ENCODE results near the gene CHRNA4. TPM values are rescaled to one million over a fixed set of nuclear protein-coding genes. Genes with fewer than 3 reads are reported as not detected.

Gene CHRNA4
- total RNA-seq, 3 donors from 2014 or later (not counting 1 experiment from before 2014, with no cell fraction given), result not detected

DNA sequence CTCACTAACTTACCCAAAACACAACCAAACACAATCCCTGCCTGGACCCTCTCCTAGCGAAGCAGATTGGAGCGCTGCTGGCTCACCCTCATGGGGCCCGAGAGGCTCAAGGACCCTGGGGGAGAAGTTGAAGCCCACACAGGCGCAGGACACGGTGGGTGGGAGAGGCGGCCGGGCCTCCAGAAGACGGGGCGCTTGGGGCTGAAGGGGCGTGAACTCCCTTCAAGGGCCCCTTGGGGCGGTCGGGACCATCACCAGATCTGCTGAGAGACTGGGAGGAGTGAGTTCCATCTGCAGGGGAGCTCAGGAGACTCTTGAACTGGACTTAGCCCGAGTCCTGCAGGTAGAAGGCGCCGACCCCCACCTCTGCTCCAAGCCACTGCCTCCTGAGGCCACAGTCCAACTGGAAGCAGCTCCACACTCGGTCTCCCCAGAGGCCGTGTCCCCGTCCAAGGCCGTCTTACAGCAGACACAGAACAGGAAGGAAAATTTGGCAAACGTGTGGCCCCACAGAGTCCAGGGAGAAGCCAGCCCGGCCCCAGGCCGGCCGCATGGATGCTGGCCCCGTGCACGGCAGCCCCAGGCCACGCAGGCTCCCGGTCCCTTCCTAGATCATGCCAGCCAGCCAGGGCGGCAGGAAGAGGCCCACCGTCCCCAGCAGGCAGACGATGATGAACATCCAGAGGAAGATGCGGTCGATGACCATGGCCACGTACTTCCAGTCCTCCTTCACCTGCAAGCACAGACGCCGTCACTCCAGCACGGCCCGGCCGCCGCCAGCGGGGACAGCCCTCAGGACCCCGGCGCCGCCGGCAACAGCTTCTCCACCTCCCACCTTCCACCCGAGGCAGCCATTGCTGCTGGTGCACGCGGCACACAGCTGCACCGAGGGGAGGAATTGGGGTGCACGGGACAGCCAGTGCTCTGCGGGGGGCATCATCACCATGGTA lies 14.7 kb downstream of the CHRNA4 start:
- TF ChIP-seq, protein P1, sequence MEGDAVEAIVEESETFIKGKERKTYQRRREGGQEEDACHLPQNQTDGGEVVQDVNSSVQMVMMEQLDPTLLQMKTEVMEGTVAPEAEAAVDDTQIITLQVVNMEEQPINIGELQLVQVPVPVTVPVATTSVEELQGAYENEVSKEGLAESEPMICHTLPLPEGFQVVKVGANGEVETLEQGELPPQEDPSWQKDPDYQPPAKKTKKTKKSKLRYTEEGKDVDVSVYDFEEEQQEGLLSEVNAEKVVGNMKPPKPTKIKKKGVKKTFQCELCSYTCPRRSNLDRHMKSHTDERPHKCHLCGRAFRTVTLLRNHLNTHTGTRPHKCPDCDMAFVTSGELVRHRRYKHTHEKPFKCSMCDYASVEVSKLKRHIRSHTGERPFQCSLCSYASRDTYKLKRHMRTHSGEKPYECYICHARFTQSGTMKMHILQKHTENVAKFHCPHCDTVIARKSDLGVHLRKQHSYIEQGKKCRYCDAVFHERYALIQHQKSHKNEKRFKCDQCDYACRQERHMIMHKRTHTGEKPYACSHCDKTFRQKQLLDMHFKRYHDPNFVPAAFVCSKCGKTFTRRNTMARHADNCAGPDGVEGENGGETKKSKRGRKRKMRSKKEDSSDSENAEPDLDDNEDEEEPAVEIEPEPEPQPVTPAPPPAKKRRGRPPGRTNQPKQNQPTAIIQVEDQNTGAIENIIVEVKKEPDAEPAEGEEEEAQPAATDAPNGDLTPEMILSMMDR (IDR thresholded peaks at IDR 0.05), result no peak
- Mint-ChIP-seq H3K27me3 (ENCODE audit: low read depth in 2 of 2) (peaks cover 2 to 10% of the 10 kb centered on the region in 2 donors), H3K4me3 (no peak overlapping the region), H3K4me1 (no peaks in the 10 kb centered on the region), H3K9me3 (peaks cover 0 to 3% of the 10 kb centered on the region in 2 donors), H3K27ac (no peak overlapping the region), H3K36me3 (no peaks in the 10 kb centered on the region)
- no peaks in the 10 kb centered on the region for H3K4me1 ChIP-seq (ENCODE audit: control insufficient read depth, insufficient read depth, low read length)
- intact Hi-C loops (cut with micrococcal nuclease), result no loop called here
- no peaks in the 10 kb centered on the region for H3K36me3 ChIP-seq (ENCODE audit: control insufficient read depth, insufficient read depth, low read length)
- WGBS (ENCODE audit: insufficient coverage), result 75% methylated on average over 50 of the region's 50 CpGs
- no peaks in the 10 kb centered on the region for H3K27me3 ChIP-seq (ENCODE audit: control insufficient read depth, insufficient read depth, low read length)
- no peaks in the 10 kb centered on the region for H3K9me3 ChIP-seq (ENCODE audit: control insufficient read depth, insufficient read depth, low read length)
- ATAC-seq (no peak), DNase-seq (no peak)
- H3K27ac ChIP-seq (ENCODE audit: low read length), result no peak overlapping the region
- no peak overlapping the region for H3K4me3 ChIP-seq (ENCODE audit: low read length)

DNA sequence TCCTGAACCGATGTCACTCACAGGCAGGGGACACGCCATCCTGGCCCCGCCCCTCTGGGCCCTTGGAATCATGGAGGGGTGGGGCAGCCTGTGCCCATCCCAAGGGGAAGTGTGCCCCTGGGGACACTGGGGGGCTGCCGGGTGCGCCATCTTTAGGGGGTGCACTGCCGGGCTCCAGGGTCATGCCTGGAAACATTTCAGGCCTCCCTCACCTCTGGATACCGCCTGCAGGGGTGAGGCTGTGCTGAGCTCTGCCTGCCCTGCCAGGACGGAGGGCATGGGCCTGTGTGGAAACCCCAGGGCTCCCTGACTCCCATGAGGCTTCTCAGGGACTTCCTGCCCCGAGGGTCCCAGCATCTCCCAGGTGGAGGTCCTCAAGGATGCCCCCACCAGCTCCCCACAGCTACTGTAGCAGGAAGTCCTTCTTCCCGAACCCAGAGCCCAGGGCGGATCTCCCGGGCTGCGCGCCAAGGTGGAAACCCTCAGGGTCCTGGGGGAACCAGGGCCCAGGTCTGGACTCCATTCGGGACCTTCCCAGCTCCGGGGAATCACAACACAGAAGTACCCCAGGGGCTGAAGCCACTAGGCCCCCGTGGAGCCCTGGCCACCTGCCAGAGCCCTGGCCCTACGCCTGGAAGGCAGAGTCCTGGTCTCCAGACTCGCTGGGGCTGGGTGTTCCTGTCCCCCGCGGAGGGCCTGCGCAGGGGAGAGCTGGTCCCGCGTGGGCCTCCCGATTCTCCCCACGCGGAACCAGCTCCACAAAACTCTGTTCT lies 15.6 kb downstream of the CHRNA4 start:
- TF ChIP-seq, protein P1 (IDR thresholded peaks at IDR 0.05), result no peak
- Histone ChIP-seq H3K4me1 (ENCODE audit: control insufficient read depth, insufficient read depth, low read length) (no peaks in the 10 kb centered on the region), H3K36me3 (ENCODE audit: control insufficient read depth, insufficient read depth, low read length) (no peaks in the 10 kb centered on the region), H3K4me3 (ENCODE audit: low read length) (no peak overlapping the region), H3K27ac (ENCODE audit: low read length) (no peak overlapping the region), H3K27me3 (ENCODE audit: control insufficient read depth, insufficient read depth, low read length) (no peaks in the 10 kb centered on the region), H3K9me3 (ENCODE audit: control insufficient read depth, insufficient read depth, low read length) (no peaks in the 10 kb centered on the region)
- Mint-ChIP-seq H3K4me1 (no peaks in the 10 kb centered on the region), H3K27ac (no peak overlapping the region), H3K27me3 (ENCODE audit: low read depth in 2 of 2) (peaks cover 2 to 18% of the 10 kb centered on the region in 2 donors), H3K4me3 (no peak overlapping the region), H3K36me3 (no peaks in the 10 kb centered on the region), H3K9me3 (peaks cover 0 to 3% of the 10 kb centered on the region in 2 donors)
- ATAC-seq, result no peak
- intact Hi-C loops (cut with micrococcal nuclease), result no loop called here
- 78% methylated on average over 27 of the region's 27 CpGs for WGBS (ENCODE audit: insufficient coverage)
- no peak for DNase-seq

DNA sequence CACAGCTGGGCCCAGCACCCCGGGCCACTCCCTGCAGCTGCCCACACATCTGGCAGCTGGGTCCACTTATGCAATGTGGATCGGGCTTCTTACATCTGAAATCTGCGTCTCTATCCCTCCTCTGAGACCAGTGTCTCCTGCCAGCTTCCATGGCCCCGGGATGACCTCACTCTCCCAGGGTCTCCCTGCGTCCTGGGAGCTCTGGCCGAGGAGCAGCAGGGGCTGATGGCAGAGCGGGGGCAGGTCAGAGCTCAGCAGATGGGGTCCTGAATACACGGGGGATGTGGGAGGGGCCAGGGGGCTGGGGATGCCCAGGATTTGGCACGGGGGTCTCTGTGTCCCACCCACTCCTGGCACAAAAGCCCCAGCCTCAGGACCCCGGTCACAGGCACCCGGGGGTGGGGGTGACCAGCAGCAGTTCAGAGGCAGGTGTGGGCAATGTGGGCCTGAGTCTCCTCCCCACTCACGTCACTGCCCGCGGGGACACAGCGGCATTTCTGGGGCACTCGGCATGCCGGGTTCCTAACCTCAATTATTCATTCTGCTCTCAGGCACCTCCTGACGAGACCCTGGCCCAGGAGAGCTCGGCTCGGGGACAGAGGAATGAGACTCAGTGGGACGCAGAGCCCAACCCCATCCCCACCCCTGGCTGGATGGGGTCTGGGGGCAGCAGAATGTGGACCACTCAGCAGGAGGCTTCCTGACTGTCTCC lies 16.4 kb downstream of the CHRNA4 start:
- H3K36me3 ChIP-seq (ENCODE audit: control insufficient read depth, insufficient read depth, low read length), result no peaks in the 10 kb centered on the region
- H3K4me1 Mint-ChIP-seq, result no peaks in the 10 kb centered on the region
- H3K36me3 Mint-ChIP-seq, result no peaks in the 10 kb centered on the region
- no peaks in the 10 kb centered on the region for H3K27me3 ChIP-seq (ENCODE audit: control insufficient read depth, insufficient read depth, low read length)
- no peak overlapping the region for H3K27ac Mint-ChIP-seq
- TF ChIP-seq, protein P1 (IDR thresholded peaks at IDR 0.05), result no peak
- intact Hi-C loops (cut with micrococcal nuclease), result no loop called here
- no peak overlapping the region for H3K4me3 ChIP-seq (ENCODE audit: low read length)
- no peak overlapping the region for H3K27ac ChIP-seq (ENCODE audit: low read length)
- H3K9me3 Mint-ChIP-seq, result no peaks in the 10 kb centered on the region
- ATAC-seq (no peak), DNase-seq (no peak)
- WGBS (ENCODE audit: insufficient coverage), result 75% methylated on average over 21 of the region's 21 CpGs
- no peak overlapping the region for H3K4me3 Mint-ChIP-seq
- no peaks in the 10 kb centered on the region for H3K4me1 ChIP-seq (ENCODE audit: control insufficient read depth, insufficient read depth, low read length)
- peaks cover 0 to 18% of the 10 kb centered on the region in 2 donors for H3K27me3 Mint-ChIP-seq (ENCODE audit: low read depth in 2 of 2)
- H3K9me3 ChIP-seq (ENCODE audit: control insufficient read depth, insufficient read depth, low read length), result no peaks in the 10 kb centered on the region

All from natural killer cell (primary cell).